GM19372 (cell line): ENCODE measurements around the gene TMEM81.

Experiments
- ATAC-seq: cut with Tn5 transposase; IDR thresholded peaks from one replicate; pipeline ENCODE4 v1.9.1; 2021; ENCODE audit warnings: mild to moderate bottlenecking, low read depth, moderate library complexity; ENCODE audit not compliant: unreplicated experiment

The TMEM81 gene, protein sequence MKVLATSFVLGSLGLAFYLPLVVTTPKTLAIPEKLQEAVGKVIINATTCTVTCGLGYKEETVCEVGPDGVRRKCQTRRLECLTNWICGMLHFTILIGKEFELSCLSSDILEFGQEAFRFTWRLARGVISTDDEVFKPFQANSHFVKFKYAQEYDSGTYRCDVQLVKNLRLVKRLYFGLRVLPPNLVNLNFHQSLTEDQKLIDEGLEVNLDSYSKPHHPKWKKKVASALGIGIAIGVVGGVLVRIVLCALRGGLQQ

DNA sequence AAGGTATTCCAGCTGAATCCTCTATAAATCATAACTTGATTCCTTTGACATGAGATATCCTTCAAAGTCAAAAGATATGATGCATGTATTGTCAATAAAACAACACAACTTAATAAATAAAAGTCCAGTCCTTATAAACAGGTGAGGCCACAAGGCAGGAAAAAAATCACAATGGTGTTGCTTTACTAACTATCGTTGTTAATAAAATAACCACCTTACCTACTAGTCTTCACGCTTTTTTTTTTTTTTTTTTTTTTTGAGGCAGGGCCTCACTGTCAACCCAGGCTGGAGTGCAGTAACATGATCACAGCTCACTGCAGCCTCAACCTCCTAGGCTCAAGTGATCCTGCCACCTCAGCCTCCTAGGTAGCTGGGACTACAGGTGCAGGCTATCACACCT, at the start of gene TMEM81:
TSS of gene TMEM81 (minus strand) at position 101 of the 400 bp plus-strand sequence. CDS start 140 bp downstream, outside the sequence.
- ATAC-seq: no peak

GRCh38 chr1:205133287-205133686, 49.0 kb upstream of the TMEM81 start:
- no peak for ATAC-seq

- no peak for ATAC-seq
These were observed 45.3 kb upstream of the TMEM81 start for GRCh38 chr1:205129447-205130029.

- no peak for ATAC-seq
These were observed 43.8 kb upstream of the TMEM81 start for GRCh38 chr1:205128050-205128449.

- no peak for ATAC-seq
These were observed 43.4 kb upstream of the TMEM81 start for GRCh38 chr1:205127646-205128045.

DNA sequence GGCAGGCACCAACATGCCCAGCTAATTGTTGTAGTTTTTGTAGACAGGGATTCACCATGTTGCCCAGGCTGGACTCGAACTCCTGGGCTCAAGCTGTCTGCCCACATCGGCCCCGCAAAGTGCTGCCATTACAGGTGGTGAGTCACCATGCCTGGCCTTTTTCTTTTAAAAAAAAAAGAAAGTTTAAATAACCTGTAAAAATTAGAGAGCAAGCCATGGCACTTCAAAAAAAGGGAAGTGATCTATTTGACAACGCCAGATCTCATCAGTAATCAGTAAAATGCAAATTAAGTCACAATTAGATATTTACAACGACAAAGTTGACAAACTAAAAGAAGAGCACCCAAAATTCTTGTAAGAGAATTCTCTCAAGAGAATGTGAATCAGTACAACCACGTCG, 40.5 kb upstream of the TMEM81 start:
- ATAC-seq: no peak

DNA sequence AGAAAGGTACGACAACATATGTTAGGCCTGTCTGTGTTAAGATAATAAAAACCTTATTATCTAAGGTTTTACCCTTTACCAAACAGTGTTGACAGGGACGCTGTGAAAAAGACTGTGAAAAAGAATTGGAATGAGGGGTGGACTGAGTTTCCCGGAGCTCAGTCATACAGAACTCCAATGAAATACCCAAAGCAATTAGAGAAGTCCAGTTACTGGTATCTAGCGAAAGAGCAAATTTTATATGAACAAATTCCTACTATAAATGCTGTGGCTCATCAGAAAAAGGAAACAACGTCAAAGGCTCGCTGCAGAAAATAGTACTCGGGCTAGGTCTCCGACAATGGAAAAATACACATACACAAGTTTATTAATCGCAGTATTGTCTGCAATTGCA, 38.2 kb upstream of the TMEM81 start:
- ATAC-seq: peak; percentile 4

GRCh38 chr1:205121660-205122488, 37.6 kb upstream of the TMEM81 start, which contains the start of gene RBBP5:
RBBP5 (minus strand) TSS chr1:205121978; CDS start chr1:205121873, 105 bp downstream.
- ATAC-seq: peak; percentile 91

DNA sequence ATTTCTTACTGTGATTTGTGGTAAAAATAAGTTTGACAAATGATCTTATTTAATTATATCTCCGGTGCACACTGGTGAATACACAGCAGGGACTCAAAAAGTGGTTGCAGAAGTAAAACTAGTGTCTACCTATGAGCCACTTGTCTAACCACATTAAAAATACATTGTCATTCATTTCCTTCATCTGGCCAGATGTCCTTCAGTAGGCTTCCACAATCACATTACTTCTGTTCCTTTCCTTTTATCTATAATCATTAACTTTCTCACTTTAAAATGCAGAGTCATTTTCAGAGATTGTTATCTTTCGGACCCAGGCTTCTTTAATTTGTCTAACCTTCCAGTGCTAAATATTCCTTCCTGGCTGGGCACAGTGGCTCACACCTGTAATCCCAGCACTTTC, 34.5 kb upstream of the TMEM81 start:
- no peak for ATAC-seq

- no peak for ATAC-seq
These were observed 27.1 kb upstream of the TMEM81 start for GRCh38 chr1:205111354-205111753.

DNA sequence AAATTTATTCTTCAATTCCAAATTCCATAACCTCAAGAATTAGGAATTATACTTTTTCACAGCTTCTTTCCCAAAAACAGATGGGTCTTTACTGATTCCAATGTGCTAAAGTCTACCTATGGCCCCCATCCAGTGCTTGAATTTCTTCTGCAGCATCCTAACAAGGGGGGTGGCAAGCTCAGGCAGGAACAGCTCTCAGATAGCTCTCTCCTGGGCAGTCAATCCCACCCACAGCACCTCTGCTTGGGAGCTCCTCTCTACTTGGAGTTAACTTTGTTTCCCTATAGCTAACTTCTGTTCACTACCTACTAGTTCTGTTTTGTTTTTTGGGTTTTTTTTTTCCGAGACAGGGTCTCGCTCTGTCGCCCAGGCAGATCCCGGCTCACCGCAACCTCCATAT, 25.5 kb upstream of the TMEM81 start:
- no peak for ATAC-seq

GRCh38 chr1:205109269-205109668, 25.0 kb upstream of the TMEM81 start:
- ATAC-seq: no peak

- no peak for ATAC-seq
These were observed 24.2 kb upstream of the TMEM81 start for GRCh38 chr1:205108464-205108863.

DNA sequence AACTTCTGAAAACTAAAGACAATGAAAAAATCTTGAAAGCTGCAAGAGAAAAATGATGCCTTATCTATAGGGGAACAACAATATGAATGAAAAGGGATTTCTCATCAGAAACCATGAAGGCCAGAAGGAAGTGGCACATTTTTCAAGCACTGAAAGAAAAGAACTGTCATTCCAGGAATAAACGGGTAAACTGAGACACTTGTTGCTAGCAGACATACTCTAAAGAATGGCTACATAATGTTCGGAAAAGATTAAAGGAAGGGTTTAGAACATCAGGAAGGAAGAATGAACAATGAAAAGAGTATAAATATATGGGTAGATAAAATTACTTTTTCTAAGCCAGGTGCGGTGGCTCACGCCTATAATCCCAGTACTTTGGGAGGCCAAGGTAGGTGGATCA, 23.1 kb upstream of the TMEM81 start:
- no peak for ATAC-seq

DNA sequence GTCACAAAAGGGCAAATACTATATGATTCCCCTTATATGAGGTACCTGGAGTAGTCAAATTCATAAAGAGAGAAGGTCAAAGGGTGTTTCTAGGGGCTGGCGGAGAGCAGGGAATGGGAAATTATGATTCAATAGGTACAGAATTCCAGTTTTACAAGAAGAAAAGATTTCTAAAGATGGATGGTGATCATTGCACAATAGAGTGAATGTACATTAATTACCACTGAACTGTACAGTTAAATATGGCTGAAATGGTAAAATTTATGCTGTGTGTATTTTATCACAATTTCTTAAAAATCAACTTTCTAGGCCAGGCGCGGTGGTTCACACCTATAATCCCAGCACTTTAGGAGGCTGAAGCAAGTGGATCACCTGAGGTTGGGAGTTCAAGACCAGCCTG, 18.1 kb upstream of the TMEM81 start:
- ATAC-seq: no peak

DNA sequence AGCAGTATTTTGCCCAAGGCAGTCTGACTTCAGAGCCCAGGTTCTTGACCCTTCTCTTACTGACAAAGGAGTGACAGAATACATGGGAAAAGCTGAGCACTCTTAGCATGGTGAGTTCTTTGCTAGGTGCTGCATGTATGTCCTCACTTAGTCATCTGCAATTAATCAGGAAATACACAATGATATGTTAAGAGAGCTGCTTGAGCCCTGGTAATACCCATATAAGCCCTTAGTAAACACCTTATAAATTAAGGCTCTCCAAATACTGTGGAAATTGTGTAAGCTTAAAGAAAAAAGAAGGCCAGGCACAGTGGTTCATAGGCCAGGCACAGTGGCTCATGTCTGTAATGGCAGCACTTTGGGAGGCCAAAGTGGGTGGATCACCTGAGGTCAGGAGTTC, 14.0 kb upstream of the TMEM81 start:
- ATAC-seq: no peak

GRCh38 chr1:205095422-205095821, 11.2 kb upstream of the TMEM81 start:
- ATAC-seq: no peak

GRCh38 chr1:205091043-205091740, 6.9 kb upstream of the TMEM81 start:
- ATAC-seq: no peak

- ATAC-seq: no peak
These were observed 4.1 kb upstream of the TMEM81 start for GRCh38 chr1:205088341-205088740.

GRCh38 chr1:205082431-205082830, 1.8 kb downstream of the TMEM81 start:
- no peak for ATAC-seq

- no peak for ATAC-seq
These were observed 6.3 kb downstream of the TMEM81 start for GRCh38 chr1:205077934-205078311.
